Measurements from ENCODE around the gene NIPA2. TPM values are rescaled to one million over a fixed set of nuclear protein-coding genes. Genes with fewer than 3 reads are reported as not detected.

NIPA2 gene
- total and polyA plus RNA-seq, 2 of the 13 experiments (the other 11 are each of a cell fraction or from before 2014, with no cell fraction given): 29.0 to 56.2 TPM

DNA sequence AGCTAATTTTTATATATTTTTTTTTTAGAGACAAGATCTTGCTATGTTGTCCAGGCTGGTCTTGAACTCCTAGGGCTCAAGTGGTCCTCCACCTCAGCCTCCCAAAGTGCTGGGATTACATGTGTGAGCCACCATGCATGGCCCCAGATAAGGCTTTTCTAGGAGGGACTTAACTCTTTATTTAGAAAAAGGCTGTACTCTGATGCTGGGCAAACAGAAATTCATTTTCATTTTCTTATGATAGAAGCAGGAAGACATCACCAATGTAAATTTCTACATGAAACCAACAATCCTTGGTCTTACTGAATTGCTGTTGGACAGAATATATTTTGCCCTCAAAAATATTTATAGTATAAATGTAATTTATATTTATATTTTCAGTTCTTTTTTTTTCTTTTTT is 42.4 kb upstream of the NIPA2 start (continued):
- TF ChIP-seq, protein P1, sequence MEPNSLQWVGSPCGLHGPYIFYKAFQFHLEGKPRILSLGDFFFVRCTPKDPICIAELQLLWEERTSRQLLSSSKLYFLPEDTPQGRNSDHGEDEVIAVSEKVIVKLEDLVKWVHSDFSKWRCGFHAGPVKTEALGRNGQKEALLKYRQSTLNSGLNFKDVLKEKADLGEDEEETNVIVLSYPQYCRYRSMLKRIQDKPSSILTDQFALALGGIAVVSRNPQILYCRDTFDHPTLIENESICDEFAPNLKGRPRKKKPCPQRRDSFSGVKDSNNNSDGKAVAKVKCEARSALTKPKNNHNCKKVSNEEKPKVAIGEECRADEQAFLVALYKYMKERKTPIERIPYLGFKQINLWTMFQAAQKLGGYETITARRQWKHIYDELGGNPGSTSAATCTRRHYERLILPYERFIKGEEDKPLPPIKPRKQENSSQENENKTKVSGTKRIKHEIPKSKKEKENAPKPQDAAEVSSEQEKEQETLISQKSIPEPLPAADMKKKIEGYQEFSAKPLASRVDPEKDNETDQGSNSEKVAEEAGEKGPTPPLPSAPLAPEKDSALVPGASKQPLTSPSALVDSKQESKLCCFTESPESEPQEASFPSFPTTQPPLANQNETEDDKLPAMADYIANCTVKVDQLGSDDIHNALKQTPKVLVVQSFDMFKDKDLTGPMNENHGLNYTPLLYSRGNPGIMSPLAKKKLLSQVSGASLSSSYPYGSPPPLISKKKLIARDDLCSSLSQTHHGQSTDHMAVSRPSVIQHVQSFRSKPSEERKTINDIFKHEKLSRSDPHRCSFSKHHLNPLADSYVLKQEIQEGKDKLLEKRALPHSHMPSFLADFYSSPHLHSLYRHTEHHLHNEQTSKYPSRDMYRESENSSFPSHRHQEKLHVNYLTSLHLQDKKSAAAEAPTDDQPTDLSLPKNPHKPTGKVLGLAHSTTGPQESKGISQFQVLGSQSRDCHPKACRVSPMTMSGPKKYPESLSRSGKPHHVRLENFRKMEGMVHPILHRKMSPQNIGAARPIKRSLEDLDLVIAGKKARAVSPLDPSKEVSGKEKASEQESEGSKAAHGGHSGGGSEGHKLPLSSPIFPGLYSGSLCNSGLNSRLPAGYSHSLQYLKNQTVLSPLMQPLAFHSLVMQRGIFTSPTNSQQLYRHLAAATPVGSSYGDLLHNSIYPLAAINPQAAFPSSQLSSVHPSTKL (CRISPR knock-in tag; IDR thresholded peaks at IDR 0.05): no peak
- TF ChIP-seq KLF15 (CRISPR knock-in tag; IDR thresholded peaks at IDR 0.05; ENCODE audit: borderline replicate concordance) (no peak), FOXK1 (CRISPR knock-in tag; IDR thresholded peaks at IDR 0.05; ENCODE audit: borderline replicate concordance, low read depth) (no peak), ISL2 (CRISPR knock-in tag; IDR thresholded peaks at IDR 0.05) (no peak), ATF6 (CRISPR knock-in tag; conservative IDR thresholded peaks at IDR 0.05) (no peak), NFATC3 (CRISPR knock-in tag; IDR thresholded peaks at IDR 0.05) (no peak), ZFP36L2 (CRISPR knock-in tag; IDR thresholded peaks at IDR 0.05) (no peak), HDAC2 (CRISPR knock-in tag; IDR thresholded peaks at IDR 0.05) (no peak), MATR3 (CRISPR knock-in tag; IDR thresholded peaks at IDR 0.05) (no peak)
- TF ChIP-seq, protein P2, sequence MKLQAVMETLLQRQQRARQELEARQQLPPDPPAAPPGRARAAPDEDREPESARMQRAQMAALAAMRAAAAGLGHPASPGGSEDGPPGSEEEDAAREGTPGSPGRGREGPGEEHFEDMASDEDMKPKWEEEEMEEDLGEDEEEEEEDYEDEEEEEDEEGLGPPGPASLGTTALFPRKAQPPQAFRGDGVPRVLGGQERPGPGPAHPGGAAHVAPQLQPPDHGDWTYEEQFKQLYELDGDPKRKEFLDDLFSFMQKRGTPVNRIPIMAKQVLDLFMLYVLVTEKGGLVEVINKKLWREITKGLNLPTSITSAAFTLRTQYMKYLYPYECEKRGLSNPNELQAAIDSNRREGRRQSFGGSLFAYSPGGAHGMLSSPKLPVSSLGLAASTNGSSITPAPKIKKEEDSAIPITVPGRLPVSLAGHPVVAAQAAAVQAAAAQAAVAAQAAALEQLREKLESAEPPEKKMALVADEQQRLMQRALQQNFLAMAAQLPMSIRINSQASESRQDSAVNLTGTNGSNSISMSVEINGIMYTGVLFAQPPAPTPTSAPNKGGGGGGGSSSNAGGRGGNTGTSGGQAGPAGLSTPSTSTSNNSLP (IDR thresholded peaks at IDR 0.05; ENCODE audit: low read depth, low read length): no peak
- TF ChIP-seq, protein P3, sequence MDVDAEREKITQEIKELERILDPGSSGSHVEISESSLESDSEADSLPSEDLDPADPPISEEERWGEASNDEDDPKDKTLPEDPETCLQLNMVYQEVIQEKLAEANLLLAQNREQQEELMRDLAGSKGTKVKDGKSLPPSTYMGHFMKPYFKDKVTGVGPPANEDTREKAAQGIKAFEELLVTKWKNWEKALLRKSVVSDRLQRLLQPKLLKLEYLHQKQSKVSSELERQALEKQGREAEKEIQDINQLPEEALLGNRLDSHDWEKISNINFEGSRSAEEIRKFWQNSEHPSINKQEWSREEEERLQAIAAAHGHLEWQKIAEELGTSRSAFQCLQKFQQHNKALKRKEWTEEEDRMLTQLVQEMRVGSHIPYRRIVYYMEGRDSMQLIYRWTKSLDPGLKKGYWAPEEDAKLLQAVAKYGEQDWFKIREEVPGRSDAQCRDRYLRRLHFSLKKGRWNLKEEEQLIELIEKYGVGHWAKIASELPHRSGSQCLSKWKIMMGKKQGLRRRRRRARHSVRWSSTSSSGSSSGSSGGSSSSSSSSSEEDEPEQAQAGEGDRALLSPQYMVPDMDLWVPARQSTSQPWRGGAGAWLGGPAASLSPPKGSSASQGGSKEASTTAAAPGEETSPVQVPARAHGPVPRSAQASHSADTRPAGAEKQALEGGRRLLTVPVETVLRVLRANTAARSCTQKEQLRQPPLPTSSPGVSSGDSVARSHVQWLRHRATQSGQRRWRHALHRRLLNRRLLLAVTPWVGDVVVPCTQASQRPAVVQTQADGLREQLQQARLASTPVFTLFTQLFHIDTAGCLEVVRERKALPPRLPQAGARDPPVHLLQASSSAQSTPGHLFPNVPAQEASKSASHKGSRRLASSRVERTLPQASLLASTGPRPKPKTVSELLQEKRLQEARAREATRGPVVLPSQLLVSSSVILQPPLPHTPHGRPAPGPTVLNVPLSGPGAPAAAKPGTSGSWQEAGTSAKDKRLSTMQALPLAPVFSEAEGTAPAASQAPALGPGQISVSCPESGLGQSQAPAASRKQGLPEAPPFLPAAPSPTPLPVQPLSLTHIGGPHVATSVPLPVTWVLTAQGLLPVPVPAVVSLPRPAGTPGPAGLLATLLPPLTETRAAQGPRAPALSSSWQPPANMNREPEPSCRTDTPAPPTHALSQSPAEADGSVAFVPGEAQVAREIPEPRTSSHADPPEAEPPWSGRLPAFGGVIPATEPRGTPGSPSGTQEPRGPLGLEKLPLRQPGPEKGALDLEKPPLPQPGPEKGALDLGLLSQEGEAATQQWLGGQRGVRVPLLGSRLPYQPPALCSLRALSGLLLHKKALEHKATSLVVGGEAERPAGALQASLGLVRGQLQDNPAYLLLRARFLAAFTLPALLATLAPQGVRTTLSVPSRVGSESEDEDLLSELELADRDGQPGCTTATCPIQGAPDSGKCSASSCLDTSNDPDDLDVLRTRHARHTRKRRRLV (CRISPR knock-in tag; IDR thresholded peaks at IDR 0.05): no peak
